C4-2B (cell line): ENCODE results near the gene ZNF672.

ENCODE experiments used
- CTCF ChIP-seq: fragments of 450-650 bp; conservative IDR thresholded peaks from 2 replicates; pipeline ENCODE4 v1.5.1; 2017; ENCODE audit warnings: mild to moderate bottlenecking
- ZFX ChIP-seq: fragments of 450-650 bp; IDR thresholded peaks from 2 replicates; pipeline ENCODE4 v1.6.1; 2017

GRCh38 chr1:248849637-248850036 is 11.6 kb downstream of the ZNF672 start:
- no peak for TF ChIP-seq CTCF
- no peak for TF ChIP-seq ZFX
